Measurements from ENCODE around the gene PTPRM.

PTPRM gene

DNA sequence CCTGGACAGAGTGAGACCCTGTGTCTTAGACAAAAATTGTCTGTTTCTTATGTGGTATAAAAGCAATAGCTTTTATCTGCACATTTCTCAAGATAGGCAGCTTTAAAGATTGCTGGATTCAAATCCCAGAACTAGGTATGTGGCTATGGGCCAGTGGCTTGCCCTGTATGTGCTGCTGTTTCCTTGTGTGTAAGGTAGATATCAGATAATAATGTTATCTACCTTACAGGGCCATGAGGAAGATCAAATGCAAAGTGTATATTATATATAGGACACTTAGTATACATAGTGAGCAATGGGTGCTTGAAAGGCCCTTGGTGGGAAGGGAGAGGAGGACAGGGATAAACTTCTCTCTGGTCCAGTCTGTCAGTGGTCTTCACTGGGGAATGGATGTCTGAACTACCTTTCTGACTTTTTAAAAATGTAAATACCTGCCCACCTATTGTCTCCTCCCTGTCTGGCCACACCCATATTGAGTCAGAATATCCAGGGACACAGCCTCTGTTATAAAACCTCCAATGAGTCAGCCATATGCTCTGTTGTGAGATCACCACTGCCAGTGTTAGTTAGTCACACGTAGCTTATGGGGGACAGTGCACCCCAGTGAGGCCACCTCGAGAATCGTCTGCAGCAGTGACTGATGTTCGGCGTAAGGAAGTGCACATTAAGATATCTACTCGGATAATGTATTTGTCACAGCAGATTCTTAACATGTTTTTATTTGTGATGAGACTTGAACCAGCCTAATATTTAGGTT, 383.4 kb downstream of the PTPRM start (continued):
- TF ChIP-seq, protein P1, sequence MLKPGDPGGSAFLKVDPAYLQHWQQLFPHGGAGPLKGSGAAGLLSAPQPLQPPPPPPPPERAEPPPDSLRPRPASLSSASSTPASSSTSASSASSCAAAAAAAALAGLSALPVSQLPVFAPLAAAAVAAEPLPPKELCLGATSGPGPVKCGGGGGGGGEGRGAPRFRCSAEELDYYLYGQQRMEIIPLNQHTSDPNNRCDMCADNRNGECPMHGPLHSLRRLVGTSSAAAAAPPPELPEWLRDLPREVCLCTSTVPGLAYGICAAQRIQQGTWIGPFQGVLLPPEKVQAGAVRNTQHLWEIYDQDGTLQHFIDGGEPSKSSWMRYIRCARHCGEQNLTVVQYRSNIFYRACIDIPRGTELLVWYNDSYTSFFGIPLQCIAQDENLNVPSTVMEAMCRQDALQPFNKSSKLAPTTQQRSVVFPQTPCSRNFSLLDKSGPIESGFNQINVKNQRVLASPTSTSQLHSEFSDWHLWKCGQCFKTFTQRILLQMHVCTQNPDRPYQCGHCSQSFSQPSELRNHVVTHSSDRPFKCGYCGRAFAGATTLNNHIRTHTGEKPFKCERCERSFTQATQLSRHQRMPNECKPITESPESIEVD (tag by site-specific recombination; IDR thresholded peaks at IDR 0.05): no peak
- TF ChIP-seq ZBTB21 (tag by site-specific recombination; IDR thresholded peaks at IDR 0.05): no peak
- no peak for TF ChIP-seq ZNF664 (tag by site-specific recombination; IDR thresholded peaks at IDR 0.05)
- TF ChIP-seq KLF7 (tag by site-specific recombination; IDR thresholded peaks at IDR 0.05; ENCODE audit: borderline replicate concordance): no peak
- no peak for TF ChIP-seq KLF9 (tag by site-specific recombination; IDR thresholded peaks at IDR 0.05; ENCODE audit: low read depth)

DNA sequence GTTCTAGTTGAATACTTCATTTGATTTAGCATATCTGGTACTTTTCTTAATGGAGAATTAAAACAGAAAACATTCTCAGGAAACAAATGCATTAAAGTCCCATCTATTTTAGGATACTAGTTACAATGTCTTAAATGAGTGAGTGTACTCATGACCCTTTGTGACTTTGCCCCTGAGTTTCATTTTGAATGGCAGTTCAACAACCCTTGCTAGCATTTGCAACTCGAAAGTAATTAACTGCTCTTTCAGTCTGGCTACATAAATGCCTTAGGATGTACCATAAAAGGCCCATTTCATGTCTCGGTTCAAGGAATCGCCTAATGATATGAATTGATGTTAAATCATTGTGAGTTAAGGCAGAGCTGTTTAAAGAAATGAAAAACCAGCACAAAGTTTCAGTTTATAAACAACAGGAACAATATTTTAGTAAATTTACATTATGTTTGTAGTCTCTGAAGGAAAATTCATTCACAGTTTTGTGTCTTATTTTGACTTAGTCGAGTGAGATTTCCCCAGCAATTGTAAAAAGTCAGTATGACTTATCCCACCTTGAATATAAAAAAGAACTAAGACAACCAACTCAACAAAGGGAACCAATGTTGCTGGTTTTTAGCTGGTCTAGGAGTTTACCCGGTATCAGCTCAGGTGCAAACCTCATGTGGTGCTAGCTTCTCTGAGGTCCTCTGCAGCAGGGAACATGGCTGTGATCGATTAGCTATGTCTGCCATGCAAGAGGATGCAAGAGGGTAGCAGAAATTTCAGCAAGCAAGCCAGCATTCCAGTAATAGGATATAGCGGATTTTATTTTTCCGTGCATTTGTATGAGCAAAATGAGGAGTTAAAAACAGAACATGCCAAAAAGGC, 386.2 kb downstream of the PTPRM start:
- ChIA-PET CTCF (interaction anchor here (0.7 kb wide), 1 partner anchor 34 kb away, joined by 4 read pairs; no protein-coding TSS in a partner anchor), POLR2A (no interaction called here)
- Histone ChIP-seq H3K27ac (ENCODE audit: extremely low read depth, low read depth, low read length) (no peak overlapping the region), H3K9me3 (ENCODE audit: control insufficient read depth, insufficient read depth, low read depth, low read length) (no peaks in the 10 kb centered on the region), H3K4me3 (ENCODE audit: low read depth, low read length) (no peak overlapping the region), H3K36me3 (ENCODE audit: control insufficient read depth in 2 of 2, insufficient read depth in 1 of 2, low read length in 2 of 2) (no peaks in the 10 kb centered on the region), H3K4me1 (ENCODE audit: control insufficient read depth, insufficient read depth, low read length) (peaks cover 2% of the 10 kb centered on the region; the same call in 1 of the 2 replicates)
- TF ChIP-seq ZNF302 (tag by site-specific recombination; IDR thresholded peaks at IDR 0.05; ENCODE audit: low read depth) (no peak), ZNF324 (tag by site-specific recombination; IDR thresholded peaks at IDR 0.05) (no peak), YY2 (tag by site-specific recombination; IDR thresholded peaks at IDR 0.05) (no peak), ZNF768 (tag by site-specific recombination; IDR thresholded peaks at IDR 0.05) (no peak), ZNF24 (tag by site-specific recombination; IDR thresholded peaks at IDR 0.05) (no peak), ZFP41 (tag by site-specific recombination; IDR thresholded peaks at IDR 0.05; ENCODE audit: borderline replicate concordance) (no peak), WT1 (tag by site-specific recombination; IDR thresholded peaks at IDR 0.05) (no peak), ZNF350 (tag by site-specific recombination; IDR thresholded peaks at IDR 0.05) (no peak), ZSCAN30 (tag by site-specific recombination; IDR thresholded peaks at IDR 0.05) (no peak), KLF16 (tag by site-specific recombination; IDR thresholded peaks at IDR 0.05) (no peak), ZFP69B (tag by site-specific recombination; IDR thresholded peaks at IDR 0.05) (no peak)
- TF ChIP-seq, protein P2, sequence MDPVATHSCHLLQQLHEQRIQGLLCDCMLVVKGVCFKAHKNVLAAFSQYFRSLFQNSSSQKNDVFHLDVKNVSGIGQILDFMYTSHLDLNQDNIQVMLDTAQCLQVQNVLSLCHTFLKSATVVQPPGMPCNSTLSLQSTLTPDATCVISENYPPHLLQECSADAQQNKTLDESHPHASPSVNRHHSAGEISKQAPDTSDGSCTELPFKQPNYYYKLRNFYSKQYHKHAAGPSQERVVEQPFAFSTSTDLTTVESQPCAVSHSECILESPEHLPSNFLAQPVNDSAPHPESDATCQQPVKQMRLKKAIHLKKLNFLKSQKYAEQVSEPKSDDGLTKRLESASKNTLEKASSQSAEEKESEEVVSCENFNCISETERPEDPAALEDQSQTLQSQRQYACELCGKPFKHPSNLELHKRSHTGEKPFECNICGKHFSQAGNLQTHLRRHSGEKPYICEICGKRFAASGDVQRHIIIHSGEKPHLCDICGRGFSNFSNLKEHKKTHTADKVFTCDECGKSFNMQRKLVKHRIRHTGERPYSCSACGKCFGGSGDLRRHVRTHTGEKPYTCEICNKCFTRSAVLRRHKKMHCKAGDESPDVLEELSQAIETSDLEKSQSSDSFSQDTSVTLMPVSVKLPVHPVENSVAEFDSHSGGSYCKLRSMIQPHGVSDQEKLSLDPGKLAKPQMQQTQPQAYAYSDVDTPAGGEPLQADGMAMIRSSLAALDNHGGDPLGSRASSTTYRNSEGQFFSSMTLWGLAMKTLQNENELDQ (tag by site-specific recombination; IDR thresholded peaks at IDR 0.05; ENCODE audit: low read depth): no peak

DNA sequence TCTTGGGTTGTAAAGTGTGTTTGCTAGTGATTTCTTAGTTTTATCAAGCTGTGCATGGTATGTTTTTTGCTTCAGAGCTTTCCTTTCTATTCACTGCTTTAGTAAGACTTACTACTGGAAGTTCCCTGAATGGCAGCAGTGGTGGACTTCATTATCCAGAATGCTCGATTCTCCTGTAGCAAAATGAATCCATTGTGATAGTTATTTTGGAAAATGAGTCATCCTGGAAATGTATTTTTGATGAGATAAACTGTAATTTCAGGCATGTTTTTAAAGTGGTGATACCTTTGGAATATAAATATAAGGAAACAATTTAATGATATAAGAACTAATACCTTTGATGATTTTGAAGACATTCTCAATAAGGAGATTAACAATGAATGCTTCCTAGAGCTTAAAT, 387.1 kb downstream of the PTPRM start:
- CTCF ChIA-PET: interaction anchor here (1.2 to 1.6 kb wide), 2 partner anchors 12 to 165 kb away, joined by 3 to 6 read pairs; no protein-coding TSS in a partner anchor
- Histone ChIP-seq H3K9me3 (ENCODE audit: control insufficient read depth, insufficient read depth, low read depth, low read length) (no peaks in the 10 kb centered on the region), H3K36me3 (ENCODE audit: control insufficient read depth in 2 of 2, insufficient read depth in 1 of 2, low read length in 2 of 2) (no peaks in the 10 kb centered on the region), H3K4me3 (ENCODE audit: low read depth, low read length) (no peak overlapping the region), H3K4me1 (ENCODE audit: control insufficient read depth, insufficient read depth, low read length) (peaks cover 8% of the 10 kb centered on the region), H3K27ac (ENCODE audit: extremely low read depth, low read depth, low read length) (no peak overlapping the region)
- POLR2A ChIA-PET: no interaction called here
- TF ChIP-seq ZNF211 (tag by site-specific recombination; IDR thresholded peaks at IDR 0.05; ENCODE audit: low read depth): no peak
- no peak for TF ChIP-seq GLI2 (tag by site-specific recombination; IDR thresholded peaks at IDR 0.05; ENCODE audit: borderline replicate concordance, low read depth)
- no peak for TF ChIP-seq ZNF830 (tag by site-specific recombination; IDR thresholded peaks at IDR 0.05; ENCODE audit: low read depth)

Data from HEK293 (cell line).